ENCODE measurements around the gene ROCK2.

ROCK2 gene

GRCh38 chr2:11160256-11160655 lies 184.2 kb downstream of the ROCK2 start:
- no peak overlapping the region for H3K27ac ChIP-seq
- no peak for DNase-seq (ENCODE audit: low read depth, low spot score)

- H3K27ac ChIP-seq, result no peak overlapping the region
- no peak for DNase-seq (ENCODE audit: low read depth, low spot score)
Measured at GRCh38 chr2:11159574-11160170, 184.8 kb downstream of the ROCK2 start.

- no peak for DNase-seq (ENCODE audit: low read depth, low spot score)
- H3K27ac ChIP-seq, result no peak overlapping the region
Measured at GRCh38 chr2:11158916-11159573, 185.4 kb downstream of the ROCK2 start.

GRCh38 chr2:11157731-11158130 lies 186.7 kb downstream of the ROCK2 start:
- DNase-seq (ENCODE audit: low read depth, low spot score), result no peak

GRCh38 chr2:11157296-11157695 lies 187.1 kb downstream of the ROCK2 start:
- no peak for DNase-seq (ENCODE audit: low read depth, low spot score)
- H3K27ac ChIP-seq, result no peak overlapping the region

More at GRCh38 chr2:11157731-11158130, 186.7 kb downstream of the ROCK2 start:
- H3K27ac ChIP-seq, result no peak overlapping the region

GRCh38 chr2:11156396-11157075 lies 187.9 kb downstream of the ROCK2 start:
- DNase-seq (ENCODE audit: low read depth, low spot score), result no peak
- no peak overlapping the region for H3K27ac ChIP-seq

- peak; percentile 39 for DNase-seq (ENCODE audit: low read depth, low spot score)
Measured at GRCh38 chr2:11155381-11156035, 188.9 kb downstream of the ROCK2 start, which contains the start of gene SLC66A3. Gene SLC66A3, plus strand, starts transcription at chr2:11155467. Its CDS starts 80 bp downstream, at chr2:11155547.

GRCh38 chr2:11154923-11155380 lies 189.5 kb downstream of the ROCK2 start:
- DNase-seq (ENCODE audit: low read depth, low spot score), result peak; percentile 60
- H3K27ac ChIP-seq, result peak overlapping the region; percentile 61

More at GRCh38 chr2:11155381-11156035, 188.9 kb downstream of the ROCK2 start, which contains the start of gene SLC66A3:
- H3K27ac ChIP-seq, result peak within 1 kb of the TSS; percentile 61

GRCh38 chr2:11154016-11154922 lies 190.2 kb downstream of the ROCK2 start:
- DNase-seq (ENCODE audit: low read depth, low spot score), result no peak
- H3K27ac ChIP-seq, result peak overlapping the region; percentile 61

GRCh38 chr2:11152591-11152990 lies 191.8 kb downstream of the ROCK2 start:
- DNase-seq (ENCODE audit: low read depth, low spot score), result no peak

GRCh38 chr2:11147263-11147662 lies 197.2 kb downstream of the ROCK2 start:
- no peak for DNase-seq (ENCODE audit: low read depth, low spot score)
- H3K27ac ChIP-seq, result no peak overlapping the region

More at GRCh38 chr2:11152591-11152990, 191.8 kb downstream of the ROCK2 start:
- no peak overlapping the region for H3K27ac ChIP-seq

- no peak overlapping the region for H3K27ac ChIP-seq
- DNase-seq (ENCODE audit: low read depth, low spot score), result no peak
Measured at GRCh38 chr2:11146076-11146475, 198.4 kb downstream of the ROCK2 start.

- H3K27ac ChIP-seq, result no peak overlapping the region
- no peak for DNase-seq (ENCODE audit: low read depth, low spot score)
Measured at GRCh38 chr2:11145350-11145749, 199.1 kb downstream of the ROCK2 start.

GRCh38 chr2:11144738-11145079 lies 199.7 kb downstream of the ROCK2 start:
- no peak overlapping the region for H3K27ac ChIP-seq
- DNase-seq (ENCODE audit: low read depth, low spot score), result no peak

- DNase-seq (ENCODE audit: low read depth, low spot score), result no peak
- H3K27ac ChIP-seq, result no peak overlapping the region
Measured at GRCh38 chr2:11144077-11144737, 200.2 kb downstream of the ROCK2 start.

- no peak overlapping the region for H3K27ac ChIP-seq
- DNase-seq (ENCODE audit: low read depth, low spot score), result no peak
Measured at GRCh38 chr2:11142987-11143386, 201.4 kb downstream of the ROCK2 start.

- H3K27ac ChIP-seq, result no peak overlapping the region
- DNase-seq (ENCODE audit: low read depth, low spot score), result no peak
Measured at GRCh38 chr2:11142330-11142729, 202.1 kb downstream of the ROCK2 start.

- H3K27ac ChIP-seq, result no peak overlapping the region
- no peak for DNase-seq (ENCODE audit: low read depth, low spot score)
Measured at GRCh38 chr2:11141319-11141718, 203.1 kb downstream of the ROCK2 start.

- DNase-seq (ENCODE audit: low read depth, low spot score), result no peak
- no peak overlapping the region for H3K27ac ChIP-seq
Measured at GRCh38 chr2:11140492-11140891, 203.9 kb downstream of the ROCK2 start.

Data from epithelial cell of prostate (primary cell).